ENCODE results near the gene MBD3L4. TPM values are rescaled to one million over a fixed set of nuclear protein-coding genes. Genes with fewer than 3 reads are reported as not detected.
A peak's percentile ranks its signal among the peaks of the same experiment; 100 is the strongest.
"Not testable (repeated sequence)": the region's sequence is repeated elsewhere in the genome, so short reads cannot be mapped to it uniquely, and the experiment has no call there.

The MBD3L4 gene
- total RNA-seq, 1 donor from 2014 or later, result not detected

DNA sequence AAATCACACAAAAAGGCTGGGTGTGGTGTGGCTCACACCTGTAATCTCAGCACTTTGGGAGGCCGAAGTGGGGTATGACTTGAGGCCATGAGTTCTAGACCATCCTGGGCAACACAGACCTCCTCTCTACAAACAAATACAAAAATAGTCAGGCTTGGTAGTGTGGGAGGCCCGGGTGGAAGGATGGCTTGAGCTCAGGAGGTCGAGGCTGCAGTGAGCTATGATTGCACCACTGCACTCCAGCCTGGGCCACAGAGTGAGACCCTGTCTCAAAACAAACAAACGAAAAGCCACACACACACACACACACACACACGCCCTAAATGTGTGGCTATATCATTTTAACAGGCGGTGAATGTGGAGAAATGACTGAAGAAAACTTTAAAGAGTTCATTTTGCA, 28.6 kb upstream of the MBD3L4 start:
- H3K27ac ChIP-seq (ENCODE audit: low read depth, low read length), result no peak overlapping the region
- H3K9me3 ChIP-seq (ENCODE audit: control insufficient read depth in 3 of 3, low read length in 3 of 3), result no peaks in the 10 kb centered on the region
- peaks cover 4 to 14% (median 7%) of the 10 kb centered on the region in 3 donors for H3K4me1 ChIP-seq (ENCODE audit: control insufficient read depth in 3 of 3, insufficient read depth in 3 of 3, low read length in 3 of 3)
- peaks cover 16 to 21% (median 18%) of the 10 kb centered on the region in 3 donors for H3K36me3 ChIP-seq (ENCODE audit: control insufficient read depth in 3 of 3, insufficient read depth in 3 of 3, low read length in 3 of 3)
- no peak overlapping the region for H3K9ac ChIP-seq (ENCODE audit: low read depth in 1 of 3, low read length in 3 of 3)
- peak overlapping the region; percentile 58 to 75 (median 60) for H3K4me3 ChIP-seq (ENCODE audit: low read length in 3 of 3)
- no peaks in the 10 kb centered on the region for H3K27me3 ChIP-seq (ENCODE audit: control insufficient read depth in 3 of 3, insufficient read depth in 3 of 3, low read length in 3 of 3)

DNA sequence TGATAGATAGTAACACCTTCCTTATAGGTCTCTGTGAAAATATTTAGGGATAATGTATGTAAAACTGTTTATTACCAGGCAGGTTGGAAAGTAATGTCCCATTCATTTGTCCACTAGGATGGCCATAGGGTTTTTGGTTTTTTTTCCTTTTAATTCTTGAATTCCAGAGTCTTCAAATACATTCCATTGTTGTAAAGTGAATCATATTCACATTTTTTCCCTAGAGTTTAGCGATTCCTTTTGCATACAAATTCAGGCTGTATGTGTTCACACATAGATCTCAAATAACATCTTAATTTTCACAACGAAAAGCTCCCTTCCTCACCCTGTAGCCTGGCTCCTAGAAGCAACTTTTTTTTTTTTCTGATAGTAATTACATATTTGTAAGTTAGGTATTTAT, 27.7 kb upstream of the MBD3L4 start:
- Histone ChIP-seq H3K9me3 (ENCODE audit: control insufficient read depth in 3 of 3, low read length in 3 of 3) (no peaks in the 10 kb centered on the region), H3K4me1 (ENCODE audit: control insufficient read depth in 3 of 3, insufficient read depth in 3 of 3, low read length in 3 of 3) (peaks cover 4 to 14% (median 7%) of the 10 kb centered on the region in 3 donors), H3K27me3 (ENCODE audit: control insufficient read depth in 3 of 3, insufficient read depth in 3 of 3, low read length in 3 of 3) (no peaks in the 10 kb centered on the region), H3K36me3 (ENCODE audit: control insufficient read depth in 3 of 3, insufficient read depth in 3 of 3, low read length in 3 of 3) (peaks cover 10 to 13% (median 12%) of the 10 kb centered on the region in 3 donors), H3K9ac (ENCODE audit: low read depth in 1 of 3, low read length in 3 of 3) (no peak overlapping the region), H3K4me3 (ENCODE audit: low read length in 3 of 3) (no peak overlapping the region), H3K27ac (ENCODE audit: low read depth, low read length) (no peak overlapping the region)

DNA sequence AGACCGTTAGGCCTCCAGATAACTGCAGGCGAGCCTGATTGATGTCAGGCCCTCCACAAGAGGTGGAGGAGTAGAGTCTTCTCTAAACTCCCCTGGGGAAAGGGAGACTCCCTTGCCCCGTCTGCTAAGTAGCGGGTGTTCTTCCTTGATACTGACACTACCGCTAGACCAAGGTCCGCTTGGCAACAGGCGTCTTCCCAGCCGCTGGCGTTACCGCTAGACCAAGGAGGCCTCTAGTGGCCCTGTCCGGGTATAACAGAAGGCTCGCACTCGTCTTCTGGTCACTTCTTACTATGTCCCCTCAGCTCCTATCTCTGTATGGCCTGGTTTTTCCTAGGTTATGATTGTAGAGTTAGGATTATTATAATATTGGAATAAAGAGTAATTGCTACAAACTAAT, 27.1 kb upstream of the MBD3L4 start:
- H3K9me3 ChIP-seq (ENCODE audit: control insufficient read depth in 3 of 3, low read length in 3 of 3); H3K9ac ChIP-seq (ENCODE audit: low read depth in 1 of 3, low read length in 3 of 3); H3K36me3 ChIP-seq (ENCODE audit: control insufficient read depth in 3 of 3, insufficient read depth in 3 of 3, low read length in 3 of 3); H3K27ac ChIP-seq (ENCODE audit: low read depth, low read length); H3K4me3 ChIP-seq (ENCODE audit: low read length in 3 of 3); H3K27me3 ChIP-seq (ENCODE audit: control insufficient read depth in 3 of 3, insufficient read depth in 3 of 3, low read length in 3 of 3): not testable (repeated sequence)
- peaks cover 4 to 14% (median 7%) of the 10 kb centered on the region in 3 donors for H3K4me1 ChIP-seq (ENCODE audit: control insufficient read depth in 3 of 3, insufficient read depth in 3 of 3, low read length in 3 of 3)

DNA sequence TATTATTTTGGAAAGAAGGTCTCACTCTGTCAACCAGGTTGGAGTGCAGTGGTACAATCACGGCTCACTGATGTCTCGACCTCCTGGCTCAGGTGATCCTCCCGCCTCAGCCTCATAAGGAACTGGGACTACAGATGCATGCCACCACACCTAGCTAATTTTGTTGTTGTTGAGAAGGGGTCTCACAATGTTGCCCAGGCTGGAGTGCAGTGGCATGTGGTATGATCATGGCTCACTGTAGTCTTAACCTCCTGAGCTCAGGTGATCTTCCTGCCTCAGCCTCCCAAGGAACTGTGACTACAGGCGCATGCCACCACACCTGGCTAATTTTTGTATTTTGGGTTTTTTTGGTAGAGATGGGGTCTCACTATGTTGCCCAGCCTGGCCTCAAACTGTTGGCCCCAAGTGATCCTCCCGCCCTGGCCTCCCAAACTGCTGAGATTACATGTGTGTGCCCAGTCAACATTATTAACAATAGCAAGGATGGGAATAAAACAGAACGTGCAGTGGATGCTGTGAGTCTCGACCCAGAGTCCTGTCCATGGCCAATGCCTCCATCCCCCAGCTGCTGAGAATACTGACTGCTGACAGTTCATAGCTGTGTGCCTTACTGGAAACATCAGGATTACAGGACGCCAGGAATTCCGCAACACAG, 23.9 kb upstream of the MBD3L4 start:
- no peak overlapping the region for H3K27ac ChIP-seq (ENCODE audit: low read depth, low read length)
- no peaks in the 10 kb centered on the region for H3K9me3 ChIP-seq (ENCODE audit: control insufficient read depth in 3 of 3, low read length in 3 of 3)
- H3K36me3 ChIP-seq (ENCODE audit: control insufficient read depth in 3 of 3, insufficient read depth in 3 of 3, low read length in 3 of 3), result no peaks in the 10 kb centered on the region
- no peak overlapping the region for H3K9ac ChIP-seq (ENCODE audit: low read depth in 1 of 3, low read length in 3 of 3)
- no peaks in the 10 kb centered on the region for H3K27me3 ChIP-seq (ENCODE audit: control insufficient read depth in 3 of 3, insufficient read depth in 3 of 3, low read length in 3 of 3)
- H3K4me3 ChIP-seq (ENCODE audit: low read length in 3 of 3), result no peak overlapping the region
- no peaks in the 10 kb centered on the region for H3K4me1 ChIP-seq (ENCODE audit: control insufficient read depth in 3 of 3, insufficient read depth in 3 of 3, low read length in 3 of 3)

DNA sequence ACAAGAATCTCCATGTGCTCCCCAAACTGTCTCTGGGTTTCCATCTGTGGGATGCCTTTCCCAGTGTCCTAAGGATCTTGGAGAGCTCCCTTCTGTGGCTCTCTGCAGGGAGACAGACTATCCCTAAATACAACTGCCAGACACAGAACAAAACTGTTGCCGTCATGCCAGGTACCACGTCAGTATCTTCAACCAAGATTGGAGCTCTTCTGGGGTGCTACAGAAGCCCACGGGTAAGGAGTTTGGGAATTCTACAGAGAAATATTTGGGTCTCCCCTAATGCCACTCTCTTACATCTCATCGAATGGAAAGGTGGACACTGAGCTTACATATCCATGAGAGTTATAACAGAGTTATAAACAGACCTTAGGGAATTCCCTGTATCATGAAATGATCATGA, 23.4 kb upstream of the MBD3L4 start:
- no peaks in the 10 kb centered on the region for H3K27me3 ChIP-seq (ENCODE audit: control insufficient read depth in 3 of 3, insufficient read depth in 3 of 3, low read length in 3 of 3)
- no peak overlapping the region for H3K4me3 ChIP-seq (ENCODE audit: low read length in 3 of 3)
- no peak overlapping the region for H3K27ac ChIP-seq (ENCODE audit: low read depth, low read length)
- H3K9ac ChIP-seq (ENCODE audit: low read depth in 1 of 3, low read length in 3 of 3), result no peak overlapping the region
- no peaks in the 10 kb centered on the region for H3K36me3 ChIP-seq (ENCODE audit: control insufficient read depth in 3 of 3, insufficient read depth in 3 of 3, low read length in 3 of 3)
- no peaks in the 10 kb centered on the region for H3K9me3 ChIP-seq (ENCODE audit: control insufficient read depth in 3 of 3, low read length in 3 of 3)
- H3K4me1 ChIP-seq (ENCODE audit: control insufficient read depth in 3 of 3, insufficient read depth in 3 of 3, low read length in 3 of 3), result no peaks in the 10 kb centered on the region

DNA sequence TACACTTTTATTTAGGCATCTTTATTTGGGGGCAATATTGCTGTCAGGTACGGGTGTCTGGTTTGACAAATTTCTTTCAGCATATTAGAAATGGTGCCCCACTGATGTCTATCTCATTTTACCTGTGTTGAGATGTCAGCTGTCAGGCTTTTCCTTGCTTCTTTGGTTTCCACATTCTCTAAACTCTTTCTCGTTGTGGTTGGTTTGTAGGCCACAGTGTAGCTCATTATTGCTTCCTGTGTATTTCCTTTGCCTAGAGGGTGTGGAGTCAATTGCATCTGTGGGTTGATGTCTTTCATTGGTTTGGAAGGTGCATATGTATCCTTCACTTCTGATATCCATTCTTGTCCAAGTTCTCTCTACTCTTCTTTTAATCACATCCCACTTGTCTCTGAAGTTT, 20.0 kb upstream of the MBD3L4 start:
- not testable (repeated sequence) for H3K9ac ChIP-seq (ENCODE audit: low read depth in 1 of 3, low read length in 3 of 3); H3K27me3 ChIP-seq (ENCODE audit: control insufficient read depth in 3 of 3, insufficient read depth in 3 of 3, low read length in 3 of 3); H3K9me3 ChIP-seq (ENCODE audit: control insufficient read depth in 3 of 3, low read length in 3 of 3); H3K36me3 ChIP-seq (ENCODE audit: control insufficient read depth in 3 of 3, insufficient read depth in 3 of 3, low read length in 3 of 3); H3K4me3 ChIP-seq (ENCODE audit: low read length in 3 of 3); H3K4me1 ChIP-seq (ENCODE audit: control insufficient read depth in 3 of 3, insufficient read depth in 3 of 3, low read length in 3 of 3); H3K27ac ChIP-seq (ENCODE audit: low read depth, low read length)

DNA sequence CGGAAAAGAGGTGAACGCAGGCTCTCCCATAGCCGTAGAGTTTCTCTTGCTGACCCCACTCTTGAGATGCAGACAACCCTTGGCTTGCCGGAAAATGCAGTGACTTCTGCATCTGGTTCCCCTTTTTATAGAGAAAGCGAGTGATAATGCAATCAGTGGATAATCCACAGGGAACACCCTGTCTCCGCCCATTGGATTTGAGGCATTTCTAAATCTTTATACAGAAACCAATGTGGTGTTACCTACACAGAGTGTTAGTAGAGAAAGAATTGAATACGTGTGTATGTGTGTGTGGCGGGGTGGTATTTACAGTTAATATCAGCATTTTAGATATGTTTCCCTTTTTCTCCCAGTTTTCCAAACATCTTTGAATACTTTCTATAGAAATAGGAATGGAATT, 18.6 kb upstream of the MBD3L4 start, which contains the start of gene MBD3L3:
TSS of gene MBD3L3 (minus strand) at position 101 of the 400 bp plus-strand sequence. CDS start at position 30, 71 bp downstream.
- not testable (repeated sequence) for H3K36me3 ChIP-seq (ENCODE audit: control insufficient read depth in 3 of 3, insufficient read depth in 3 of 3, low read length in 3 of 3); H3K9me3 ChIP-seq (ENCODE audit: control insufficient read depth in 3 of 3, low read length in 3 of 3); H3K9ac ChIP-seq (ENCODE audit: low read depth in 1 of 3, low read length in 3 of 3); H3K27ac ChIP-seq (ENCODE audit: low read depth, low read length); H3K4me3 ChIP-seq (ENCODE audit: low read length in 3 of 3); H3K4me1 ChIP-seq (ENCODE audit: control insufficient read depth in 3 of 3, insufficient read depth in 3 of 3, low read length in 3 of 3); H3K27me3 ChIP-seq (ENCODE audit: control insufficient read depth in 3 of 3, insufficient read depth in 3 of 3, low read length in 3 of 3)

DNA sequence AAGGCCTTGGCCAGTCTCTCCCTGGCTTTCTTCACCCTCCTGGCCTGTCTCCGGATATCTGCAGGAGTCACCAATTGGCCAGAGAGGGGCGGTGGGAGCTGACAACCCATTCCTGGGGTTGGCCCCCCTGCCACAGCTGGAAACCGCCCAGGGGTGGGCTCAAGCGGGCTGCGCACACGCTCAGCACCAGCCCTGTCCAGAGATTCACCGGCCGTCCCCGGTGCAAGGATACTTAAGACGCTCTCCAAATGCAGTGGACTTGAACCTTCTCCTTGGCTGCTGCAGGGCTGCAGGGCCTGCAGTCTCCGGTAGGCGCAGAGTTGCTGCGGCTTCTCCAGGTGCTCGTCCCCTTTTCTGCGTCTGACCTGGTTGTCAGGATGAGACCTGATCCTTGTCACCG, 16.4 kb upstream of the MBD3L4 start:
- H3K27me3 ChIP-seq (ENCODE audit: control insufficient read depth in 3 of 3, insufficient read depth in 3 of 3, low read length in 3 of 3); H3K36me3 ChIP-seq (ENCODE audit: control insufficient read depth in 3 of 3, insufficient read depth in 3 of 3, low read length in 3 of 3); H3K9me3 ChIP-seq (ENCODE audit: control insufficient read depth in 3 of 3, low read length in 3 of 3); H3K27ac ChIP-seq (ENCODE audit: low read depth, low read length); H3K4me1 ChIP-seq (ENCODE audit: control insufficient read depth in 3 of 3, insufficient read depth in 3 of 3, low read length in 3 of 3); H3K9ac ChIP-seq (ENCODE audit: low read depth in 1 of 3, low read length in 3 of 3); H3K4me3 ChIP-seq (ENCODE audit: low read length in 3 of 3): not testable (repeated sequence)

DNA sequence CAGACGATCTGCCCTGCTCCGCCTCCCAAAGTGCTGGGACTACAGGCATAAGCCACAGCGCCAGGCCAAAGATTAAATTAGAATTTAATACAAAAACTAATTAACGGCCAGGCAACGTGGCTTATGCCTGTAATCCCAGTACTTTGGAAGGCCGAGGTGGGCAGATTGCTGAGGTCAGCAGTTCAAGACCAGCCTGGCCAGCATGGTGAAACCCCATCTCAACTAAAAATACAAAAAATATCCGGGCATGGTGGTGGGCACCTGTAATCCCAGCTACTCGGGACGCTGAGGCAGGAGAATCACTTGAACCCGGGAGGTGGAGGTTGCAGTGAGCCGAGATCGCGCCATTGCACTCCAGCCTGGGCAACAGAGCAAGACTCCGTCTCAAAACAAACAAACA, 15.7 kb upstream of the MBD3L4 start:
- H3K27me3 ChIP-seq (ENCODE audit: control insufficient read depth in 3 of 3, insufficient read depth in 3 of 3, low read length in 3 of 3); H3K27ac ChIP-seq (ENCODE audit: low read depth, low read length); H3K9ac ChIP-seq (ENCODE audit: low read depth in 1 of 3, low read length in 3 of 3); H3K9me3 ChIP-seq (ENCODE audit: control insufficient read depth in 3 of 3, low read length in 3 of 3); H3K4me3 ChIP-seq (ENCODE audit: low read length in 3 of 3); H3K36me3 ChIP-seq (ENCODE audit: control insufficient read depth in 3 of 3, insufficient read depth in 3 of 3, low read length in 3 of 3); H3K4me1 ChIP-seq (ENCODE audit: control insufficient read depth in 3 of 3, insufficient read depth in 3 of 3, low read length in 3 of 3): not testable (repeated sequence)

DNA sequence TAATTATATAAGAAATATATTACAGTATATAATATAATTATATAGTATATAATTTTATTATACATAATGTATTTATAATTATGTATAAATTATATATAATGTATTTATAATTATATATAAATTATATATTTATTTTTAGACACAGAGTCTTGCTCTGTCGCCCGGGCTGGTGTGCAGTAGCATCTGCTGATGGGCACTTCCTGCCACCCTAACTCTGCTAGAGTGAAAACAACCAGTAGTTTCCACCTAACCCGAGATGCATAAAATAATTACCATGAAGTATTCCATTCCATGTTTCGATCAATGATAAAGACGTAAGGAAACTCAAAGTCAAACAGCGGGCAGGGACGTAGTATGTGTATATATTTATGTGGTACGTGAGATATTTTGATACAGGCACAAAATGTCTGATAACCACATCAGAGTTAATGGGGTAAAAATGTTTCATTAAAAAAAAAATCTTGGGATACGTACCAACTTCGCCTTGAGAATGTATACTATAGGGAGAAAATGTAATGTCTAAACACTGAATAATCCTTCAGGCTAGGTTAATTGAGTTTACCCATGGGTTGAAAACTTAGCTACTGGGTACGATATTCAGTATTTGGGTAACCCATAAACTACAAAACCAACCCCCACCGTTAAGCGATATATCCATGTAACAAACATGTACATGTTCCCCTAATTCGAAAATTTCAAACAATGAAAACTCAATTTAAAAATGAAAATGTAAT, 14.8 kb upstream of the MBD3L4 start:
- H3K27me3 ChIP-seq (ENCODE audit: control insufficient read depth in 3 of 3, insufficient read depth in 3 of 3, low read length in 3 of 3); H3K4me1 ChIP-seq (ENCODE audit: control insufficient read depth in 3 of 3, insufficient read depth in 3 of 3, low read length in 3 of 3); H3K9me3 ChIP-seq (ENCODE audit: control insufficient read depth in 3 of 3, low read length in 3 of 3); H3K27ac ChIP-seq (ENCODE audit: low read depth, low read length); H3K9ac ChIP-seq (ENCODE audit: low read depth in 1 of 3, low read length in 3 of 3); H3K4me3 ChIP-seq (ENCODE audit: low read length in 3 of 3); H3K36me3 ChIP-seq (ENCODE audit: control insufficient read depth in 3 of 3, insufficient read depth in 3 of 3, low read length in 3 of 3): not testable (repeated sequence)
